Esophagus squamous epithelium (tissue), 5 donors: Measurements from ENCODE around the gene POGK. TPM values are rescaled to one million over a fixed set of nuclear protein-coding genes. Genes with fewer than 3 reads are reported as not detected.

ENCODE experiments used
- DNase-seq: peaks from one replicate; lab custom pipeline; 2025; lab: John Stamatoyannopoulos, UW
- H3K27ac ChIP-seq, 4 donors: fragments of 200-600 bp; sonication (generic); one replicate each; pipeline ENCODE4 v1.5.1; 2016 to 2019; ENCODE audit warnings: mild to moderate bottlenecking in 1 of 4
- H3K27me3 ChIP-seq, 4 donors: fragments of 200-600 bp; sonication (generic); 1 replicate in 3 of 4; 2 replicates in 1 of 4; pipeline versions ENCODE4 v1.5.1 to v1.6.0; 2017 to 2021; ENCODE audit warnings: antibody characterized with exemption in 1 of 4
- H3K36me3 ChIP-seq, 3 donors: fragments of 200-600 bp; sonication (generic); one replicate each; pipeline ENCODE4 v1.5.1; 2016 to 2019
- H3K4me1 ChIP-seq, 3 donors: fragments of 200-600 bp; sonication (generic); one replicate each; pipeline ENCODE4 v1.5.1; 2017 to 2019
- H3K4me3 ChIP-seq, 4 donors: fragments of 200-600 bp; sonication (generic); 1 replicate in 3 of 4; 2 replicates in 1 of 4; pipeline ENCODE4 v1.5.1; 2016 to 2019; ENCODE audit warnings: mild to moderate bottlenecking in 2 of 4, moderate library complexity in 1 of 4
- H3K9me3 ChIP-seq, 3 donors: fragments of 200-600 bp; sonication (generic); one replicate each; pipeline ENCODE4 v1.5.1; 2016 to 2019
- CTCF ChIP-seq, 6 experiments: fragments of 450-650 bp in 4 of 6; fragments of 200-600 bp in 2 of 6; sonication (generic) in 2 of 6; IDR thresholded peaks; one replicate each; pipeline ENCODE4 v1.5.1; 2016 to 2019; ENCODE audit warnings: antibody characterized with exemption in 6 of 6, mild to moderate bottlenecking in 4 of 6, moderate library complexity in 4 of 6
- POLR2A ChIP-seq, 4 donors: fragments of 450-650 bp; IDR thresholded peaks; one replicate each; pipeline ENCODE4 v1.6.1; 2017; ENCODE audit warnings: antibody characterized with exemption in 4 of 4, mild to moderate bottlenecking in 4 of 4, moderate library complexity in 3 of 4
- WGBS, 2 donors: methylation state at CpG; one replicate each; pipeline ENCODE4 v1.1.5; 2018; 5-methylcytosine and 5-hydroxymethylcytosine counted together
- intact Hi-C: fragments of 100-400 bp; cut with DNase I; formaldehyde crosslinking; loops from one replicate; pipeline ENCODE4 v1.15.0; 2022
- total RNA-seq, 4 donors: library from RNA; depleted of rRNA; stranded (reverse); fragments of >200 nt; gene quantifications; one replicate each; pipeline ENCODE4 v1.1.0, GENCODE V29; 2016
- donor health status: DM: yes; HTN: yes; CAD: no.

POGK gene
- total RNA-seq, 4 donors from 2014 or later: 18.7 to 34.1 (median 25.3) TPM

- Histone ChIP-seq H3K4me3 (no peak overlapping the region), H3K27me3 (no peaks in the 10 kb centered on the region), H3K36me3 (no peaks in the 10 kb centered on the region), H3K27ac (no peak overlapping the region), H3K9me3 (no peaks in the 10 kb centered on the region), H3K4me1 (peaks cover 0 to 19% (median 0%) of the 10 kb centered on the region in 3 donors)
- no peak for DNase-seq
- 41 to 53% methylated on average over 4 of the region's 4 CpGs for WGBS, 2 donors
- intact Hi-C loops: no loop called here
- TF ChIP-seq POLR2A (IDR thresholded peaks at IDR 0.05) (no peak), CTCF (IDR thresholded peaks at IDR 0.05) (no peak)
Measured at GRCh38 chr1:166900987-166901386, 61.7 kb downstream of the POGK start.

GRCh38 chr1:166902279-166902678, 63.0 kb downstream of the POGK start:
- no peak for DNase-seq
- Histone ChIP-seq H3K4me1 (peaks cover 0 to 19% (median 0%) of the 10 kb centered on the region in 3 donors), H3K9me3 (no peaks in the 10 kb centered on the region), H3K27me3 (no peaks in the 10 kb centered on the region), H3K27ac (peak overlapping the region in 3 of 4 donors; percentile 56 to 71 (median 58)), H3K4me3 (no peak overlapping the region), H3K36me3 (no peaks in the 10 kb centered on the region)
- 21 to 26% methylated on average over 1 of the region's 1 CpG for WGBS, 2 donors
- no peak for TF ChIP-seq CTCF (IDR thresholded peaks at IDR 0.05)
- TF ChIP-seq POLR2A (IDR thresholded peaks at IDR 0.05): no peak
- intact Hi-C loops: no loop called here

- 33 to 63% methylated on average over 1 of the region's 1 CpG for WGBS, 2 donors
- intact Hi-C loops: no loop called here
Measured at GRCh38 chr1:166903232-166903631, 64.0 kb downstream of the POGK start.

GRCh38 chr1:166905136-166905535, 65.9 kb downstream of the POGK start:
- DNase-seq: no peak
- H3K27ac ChIP-seq: peak overlapping the region in 2 of 4 donors; percentile 36 to 71
- TF ChIP-seq POLR2A (IDR thresholded peaks at IDR 0.05) (no peak), CTCF (IDR thresholded peaks at IDR 0.05) (no peak)
- H3K27me3 ChIP-seq: no peaks in the 10 kb centered on the region
- peaks cover 0 to 19% (median 0%) of the 10 kb centered on the region in 3 donors for H3K4me1 ChIP-seq
- H3K9me3 ChIP-seq: no peaks in the 10 kb centered on the region
- intact Hi-C loops: loop anchor here (5.0 kb wide), 1 partner anchor 152 kb away; no protein-coding TSS in a partner anchor
- WGBS, 2 donors: 50 to 69% methylated on average over 2 of the region's 2 CpGs
- no peaks in the 10 kb centered on the region for H3K36me3 ChIP-seq
- H3K4me3 ChIP-seq: no peak overlapping the region

More at GRCh38 chr1:166903232-166903631, 64.0 kb downstream of the POGK start:
- DNase-seq: no peak
- no peak for TF ChIP-seq CTCF (IDR thresholded peaks at IDR 0.05)
- no peak for TF ChIP-seq POLR2A (IDR thresholded peaks at IDR 0.05)
- no peaks in the 10 kb centered on the region for H3K27me3 ChIP-seq
- H3K4me1 ChIP-seq: peaks cover 0 to 19% (median 0%) of the 10 kb centered on the region in 3 donors
- no peak overlapping the region for H3K4me3 ChIP-seq
- H3K27ac ChIP-seq: peak overlapping the region in 2 of 4 donors; percentile 56 to 70
- H3K9me3 ChIP-seq: no peaks in the 10 kb centered on the region
- no peaks in the 10 kb centered on the region for H3K36me3 ChIP-seq

- intact Hi-C loops: loop anchor here (5.0 kb wide), 1 partner anchor 151 kb away; no protein-coding TSS in a partner anchor
- WGBS, 2 donors: 34 to 60% methylated on average over 3 of the region's 3 CpGs
- Histone ChIP-seq H3K4me1 (peaks cover 0 to 25% (median 0%) of the 10 kb centered on the region in 3 donors), H3K4me3 (no peak overlapping the region), H3K9me3 (no peaks in the 10 kb centered on the region), H3K27me3 (no peaks in the 10 kb centered on the region), H3K27ac (peak overlapping the region in 2 of 4 donors; percentile 36 to 71), H3K36me3 (no peaks in the 10 kb centered on the region)
- no peak for TF ChIP-seq POLR2A (IDR thresholded peaks at IDR 0.05)
- TF ChIP-seq CTCF (IDR thresholded peaks at IDR 0.05): no peak
- DNase-seq: no peak
Measured at GRCh38 chr1:166905900-166906299, 66.6 kb downstream of the POGK start.

Other genes with a start within 250 kb of the POGK start
- gene TADA1, start 36.8 kb downstream of the POGK start, total RNA-seq: 10 to 100 TPM in 2 of 4 donors, 1 to 10 TPM in 2; 7.1 to 17.1 (median 10.7) TPM
- gene ILDR2, start 136.1 kb downstream of the POGK start, total RNA-seq: under 1 TPM in 3 of 4 donors, not detected in 1; 0.04 to 0.57 (median 0.21) TPM
- not detected for gene MAEL, start 149.8 kb downstream of the POGK start, total RNA-seq